ENCODE data around the gene ZFAND5. TPM values are rescaled to one million over a fixed set of nuclear protein-coding genes. Genes with fewer than 3 reads are reported as not detected.

Gene ZFAND5
- total and polyA plus RNA-seq, 7 donors, result 77.7 to 951 (median 594) TPM

DNA sequence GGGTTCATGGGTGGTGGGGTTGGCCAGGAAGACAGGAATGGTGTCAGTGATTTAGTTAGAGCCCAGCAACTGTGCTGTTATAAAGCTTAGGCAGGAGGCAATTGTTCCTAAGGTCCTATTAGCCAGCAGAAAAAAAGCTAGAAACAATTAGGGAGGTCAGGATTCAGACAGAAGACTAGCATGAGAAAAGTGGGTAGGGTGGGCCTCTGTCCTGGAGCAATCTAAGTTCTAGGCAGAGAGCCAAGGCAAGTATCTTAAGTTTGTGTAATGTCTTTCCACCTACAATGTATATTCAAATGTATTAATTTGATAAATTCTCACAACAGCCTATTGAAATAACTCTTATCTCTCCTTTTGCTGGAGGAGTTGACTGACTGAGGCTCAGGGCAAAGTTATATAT, 6.1 kb upstream of the ZFAND5 start:
- TF ChIP-seq, protein P1, sequence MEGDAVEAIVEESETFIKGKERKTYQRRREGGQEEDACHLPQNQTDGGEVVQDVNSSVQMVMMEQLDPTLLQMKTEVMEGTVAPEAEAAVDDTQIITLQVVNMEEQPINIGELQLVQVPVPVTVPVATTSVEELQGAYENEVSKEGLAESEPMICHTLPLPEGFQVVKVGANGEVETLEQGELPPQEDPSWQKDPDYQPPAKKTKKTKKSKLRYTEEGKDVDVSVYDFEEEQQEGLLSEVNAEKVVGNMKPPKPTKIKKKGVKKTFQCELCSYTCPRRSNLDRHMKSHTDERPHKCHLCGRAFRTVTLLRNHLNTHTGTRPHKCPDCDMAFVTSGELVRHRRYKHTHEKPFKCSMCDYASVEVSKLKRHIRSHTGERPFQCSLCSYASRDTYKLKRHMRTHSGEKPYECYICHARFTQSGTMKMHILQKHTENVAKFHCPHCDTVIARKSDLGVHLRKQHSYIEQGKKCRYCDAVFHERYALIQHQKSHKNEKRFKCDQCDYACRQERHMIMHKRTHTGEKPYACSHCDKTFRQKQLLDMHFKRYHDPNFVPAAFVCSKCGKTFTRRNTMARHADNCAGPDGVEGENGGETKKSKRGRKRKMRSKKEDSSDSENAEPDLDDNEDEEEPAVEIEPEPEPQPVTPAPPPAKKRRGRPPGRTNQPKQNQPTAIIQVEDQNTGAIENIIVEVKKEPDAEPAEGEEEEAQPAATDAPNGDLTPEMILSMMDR (IDR thresholded peaks at IDR 0.05), result no peak
- ATAC-seq, result no peak
- H3K9me3 ChIP-seq, result no peaks in the 10 kb centered on the region
- H3K27me3 ChIP-seq (ENCODE audit: insufficient read depth in 3 of 3, low read length in 2 of 3), result no peaks in the 10 kb centered on the region
- DNase-seq, result no peak
- no peak overlapping the region for H3K4me3 ChIP-seq
- no peak overlapping the region for H3K27ac ChIP-seq
- H3K4me1 ChIP-seq, result peaks cover 4% of the 10 kb centered on the region
- intact Hi-C loops (cut with DNase I), result no loop called here
- H3K36me3 ChIP-seq (ENCODE audit: insufficient read depth in 1 of 2, low read depth in 1 of 2), result no peaks in the 10 kb centered on the region

DNA sequence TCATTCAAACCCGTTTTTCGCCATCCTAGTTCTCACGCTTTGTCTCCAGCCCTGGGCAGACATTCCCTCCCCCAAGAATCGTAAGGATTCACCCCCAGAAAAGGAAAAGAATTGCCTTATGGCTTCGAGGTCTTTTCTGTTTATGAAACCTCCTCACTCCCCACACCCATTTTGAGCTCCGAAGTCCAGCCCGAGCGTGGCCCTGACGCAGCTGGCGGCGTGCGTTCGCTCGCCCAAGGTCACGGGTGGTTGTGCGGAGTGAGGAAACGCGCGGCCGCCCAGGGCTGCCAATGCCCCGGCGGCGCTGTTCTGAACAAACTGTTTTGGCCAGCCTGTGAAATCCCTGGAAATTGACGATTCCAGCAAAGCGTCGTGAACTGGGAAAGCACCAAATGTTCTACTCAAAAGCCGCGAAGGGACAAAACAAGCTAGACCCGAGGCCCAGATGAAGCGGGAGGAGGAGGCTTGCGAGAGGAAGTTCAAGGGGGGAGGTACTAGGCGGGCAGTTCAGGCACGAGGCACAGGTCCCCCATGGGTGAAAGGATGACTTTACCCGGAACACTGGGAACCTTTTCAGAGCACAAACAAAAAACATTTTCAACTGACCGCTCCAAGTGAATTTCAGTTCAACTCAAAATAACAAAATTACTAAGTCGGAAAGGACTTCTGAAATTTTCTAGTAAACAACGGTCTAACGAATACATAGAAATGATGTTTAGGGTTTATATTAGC, 683 bp upstream of the ZFAND5 start:
- intact Hi-C loops (cut with DNase I), result loop anchor here in 1 of 2 donors (2.0 to 5.0 kb wide), 3 partner anchors 162 to 221 kb away; no protein-coding TSS in a partner anchor
- Histone ChIP-seq H3K27ac (peak overlapping the region; percentile 99), H3K27me3 (ENCODE audit: insufficient read depth in 3 of 3, low read length in 2 of 3) (no peaks in the 10 kb centered on the region), H3K36me3 (ENCODE audit: insufficient read depth in 1 of 2, low read depth in 1 of 2) (peaks cover 0 to 20% of the 10 kb centered on the region in 2 donors), H3K4me3 (peak overlapping the region; percentile 84), H3K4me1 (peaks cover 6% of the 10 kb centered on the region), H3K9me3 (no peaks in the 10 kb centered on the region)
- TF ChIP-seq, protein P1 (IDR thresholded peaks at IDR 0.05), result peak; percentile 10
- ATAC-seq, result peak; percentile 67 to 78 (median 76)
- 1% methylated on average over 37 to 38 of the region's 38 CpGs for WGBS, 3 donors
- peak; percentile 91 to 96 for DNase-seq

DNA sequence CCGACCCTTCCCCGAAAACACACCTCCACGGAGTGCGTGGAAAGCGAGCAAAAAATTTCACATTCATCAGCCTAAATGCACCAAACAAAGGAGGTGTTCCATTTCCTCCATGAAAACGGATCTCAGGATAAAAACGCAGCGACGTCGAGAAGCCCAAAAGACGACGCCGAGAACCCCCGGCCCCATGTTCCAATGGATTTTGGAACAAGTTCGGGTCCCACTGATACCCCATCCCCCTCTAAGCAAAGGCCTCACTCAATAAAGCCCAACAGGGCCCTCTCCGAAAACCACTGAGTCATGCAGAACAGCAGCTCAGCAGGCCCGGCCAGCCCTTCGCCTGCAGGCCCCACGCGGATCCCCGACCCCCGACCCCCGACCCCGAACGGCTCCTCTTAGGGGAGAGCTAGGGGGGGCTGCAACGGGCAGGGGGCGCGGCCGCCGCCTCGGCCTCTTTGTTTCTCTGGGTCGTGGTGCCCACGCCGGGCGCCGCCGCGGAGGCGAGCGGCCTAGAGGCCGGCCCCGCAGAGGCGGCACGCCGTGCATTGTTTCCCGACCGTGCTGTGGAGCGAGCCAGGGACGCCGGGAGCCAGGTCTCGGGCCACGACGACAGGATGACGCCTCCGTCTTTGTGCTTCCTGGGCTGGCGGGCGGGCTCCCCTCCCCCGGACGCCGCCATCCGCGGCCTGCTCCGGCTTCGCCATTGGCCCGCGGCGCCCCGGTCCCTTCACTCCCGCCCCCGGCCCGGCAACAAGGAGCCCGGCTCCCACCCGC, 915 bp downstream of the ZFAND5 start:
- Histone ChIP-seq H3K4me3 (peak overlapping the region; percentile 84), H3K27ac (peak overlapping the region; percentile 99), H3K4me1 (peaks cover 20% of the 10 kb centered on the region), H3K9me3 (no peaks in the 10 kb centered on the region), H3K27me3 (ENCODE audit: insufficient read depth in 3 of 3, low read length in 2 of 3) (no peaks in the 10 kb centered on the region), H3K36me3 (ENCODE audit: insufficient read depth in 1 of 2, low read depth in 1 of 2) (peaks cover 0 to 36% of the 10 kb centered on the region in 2 donors)
- WGBS, 3 donors, result 0 to 1% (median 1%) methylated on average over 38 to 73 of the region's 73 CpGs
- peak; percentile 9 to 34 (median 29) for ATAC-seq
- TF ChIP-seq, protein P1 (IDR thresholded peaks at IDR 0.05), result no peak
- intact Hi-C loops (cut with DNase I), result loop anchor here (2.0 to 5.0 kb wide), 3 partner anchors 213 to 223 kb away; no protein-coding TSS in a partner anchor
- peak; percentile 71 to 79 for DNase-seq

DNA sequence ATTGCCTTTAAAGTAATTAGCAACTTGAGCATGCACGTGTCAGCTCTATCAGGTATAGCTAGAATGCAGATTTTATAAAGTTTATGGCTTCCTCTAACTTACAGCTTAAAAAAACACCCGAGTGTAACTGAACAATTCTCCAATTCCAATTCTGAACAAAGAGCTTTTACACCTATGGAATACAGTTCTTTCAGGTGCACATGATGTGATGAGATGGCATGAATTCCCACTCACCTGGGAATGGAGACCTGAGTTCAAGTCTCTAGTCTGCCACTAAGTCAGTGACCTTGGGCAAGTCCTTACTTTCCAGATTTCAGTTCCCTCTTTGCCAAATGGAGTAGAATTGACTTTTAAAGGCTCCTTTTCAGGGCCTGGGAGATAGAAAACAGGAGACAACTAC, 1.8 kb downstream of the ZFAND5 start:
- Histone ChIP-seq H3K9me3 (no peaks in the 10 kb centered on the region), H3K36me3 (ENCODE audit: insufficient read depth in 1 of 2, low read depth in 1 of 2) (peaks cover 0 to 44% of the 10 kb centered on the region in 2 donors), H3K27ac (peak overlapping the region; percentile 99), H3K4me3 (peak overlapping the region; percentile 84), H3K4me1 (peaks cover 29% of the 10 kb centered on the region), H3K27me3 (ENCODE audit: insufficient read depth in 3 of 3, low read length in 2 of 3) (no peaks in the 10 kb centered on the region)
- 1 to 5% (median 3%) methylated on average over 2 of the region's 2 CpGs for WGBS, 3 donors
- no peak for DNase-seq
- ATAC-seq, result no peak
- intact Hi-C loops (cut with DNase I), result loop anchor here in 1 of 2 donors (5.0 kb wide), 1 partner anchor 214 kb away; no protein-coding TSS in a partner anchor
- TF ChIP-seq, protein P1 (IDR thresholded peaks at IDR 0.05), result no peak

Measured in psoas muscle (tissue), 8 donors.